DMS114 treated with DMSO at 0.1 percent for 48 hours (cell line): ENCODE measurements around the gene KRT73.
"Not testable (repeated sequence)": the region's sequence is repeated elsewhere in the genome, so short reads cannot be mapped to it uniquely, and the experiment has no call there.

Experiments used
- DNase-seq: peaks from one replicate; lab custom pipeline; 2025; ENCODE audit not compliant: unreplicated experiment; lab: John Stamatoyannopoulos, UW

The KRT73 gene

GRCh38 chr12:52603314-52603713, 15.0 kb downstream of the KRT73 start:
- DNase-seq, result no peak

- no peak for DNase-seq
Measured at GRCh38 chr12:52602552-52602951, 15.8 kb downstream of the KRT73 start.

- no peak for DNase-seq
Measured at GRCh38 chr12:52601671-52602070, 16.7 kb downstream of the KRT73 start.

GRCh38 chr12:52600941-52601481, 17.3 kb downstream of the KRT73 start, which contains the start of gene KRT72:
TSS of gene KRT72 (minus strand) at chr12:52601463. CDS start at chr12:52601452, 11 bp downstream.
- no peak for DNase-seq

- no peak for DNase-seq
Measured at GRCh38 chr12:52600475-52600874, 17.9 kb downstream of the KRT73 start.

- DNase-seq, result no peak
Measured at GRCh38 chr12:52600071-52600470, 18.3 kb downstream of the KRT73 start.

- DNase-seq, result no peak
Measured at GRCh38 chr12:52598966-52599365, 19.4 kb downstream of the KRT73 start.

GRCh38 chr12:52594237-52594636, 24.1 kb downstream of the KRT73 start:
- not testable (repeated sequence) for DNase-seq

- DNase-seq, result no peak
Measured at GRCh38 chr12:52591521-52591920, 26.8 kb downstream of the KRT73 start.

GRCh38 chr12:52590021-52590420, 28.3 kb downstream of the KRT73 start:
- no peak for DNase-seq

GRCh38 chr12:52587563-52587962, 30.8 kb downstream of the KRT73 start:
- DNase-seq, result no peak

GRCh38 chr12:52585946-52586345, 32.4 kb downstream of the KRT73 start:
- DNase-seq, result no peak

GRCh38 chr12:52585066-52585465, 33.3 kb downstream of the KRT73 start:
- no peak for DNase-seq

GRCh38 chr12:52584156-52584682, 34.1 kb downstream of the KRT73 start:
- DNase-seq, result no peak

- peak; percentile 64 for DNase-seq
Measured at GRCh38 chr12:52582971-52583456, 35.3 kb downstream of the KRT73 start.

GRCh38 chr12:52582486-52582885, 35.9 kb downstream of the KRT73 start:
- DNase-seq, result no peak

- DNase-seq, result no peak
Measured at GRCh38 chr12:52581481-52581880, 36.9 kb downstream of the KRT73 start.

- DNase-seq, result no peak
Measured at GRCh38 chr12:52581066-52581465, 37.3 kb downstream of the KRT73 start.

- no peak for DNase-seq
Measured at GRCh38 chr12:52580496-52580895, 37.9 kb downstream of the KRT73 start.

GRCh38 chr12:52579468-52580465, 38.6 kb downstream of the KRT73 start:
- DNase-seq, result no peak

- no peak for DNase-seq
Measured at GRCh38 chr12:52578469-52578868, 39.9 kb downstream of the KRT73 start.

- DNase-seq, result no peak
Measured at GRCh38 chr12:52577316-52577715, 41.0 kb downstream of the KRT73 start.
